Activated naive CD8-positive, alpha-beta T cell treated with anti-CD3 and anti-CD28 coated beads, Interleukin-2, amount 10 ng/mL, durations not matched to agents 7 days and 5 days (primary cell): ENCODE measurements around the gene NAA15. TPM values are rescaled to one million over a fixed set of nuclear protein-coding genes. Genes with fewer than 3 reads are reported as not detected.
"Not testable (repeated sequence)": the region's sequence is repeated elsewhere in the genome, so short reads cannot be mapped to it uniquely, and the experiment has no call there.

ENCODE experiments used
- ATAC-seq: fragments of 150-1000 bp; cut with Tn5 transposase; one replicate; pipeline ENCODE4 v1.10.0; 2021; ENCODE audit warnings: low read depth, moderate library complexity
- POLR2A ChIA-PET: fragments of 350-600 bp; sonication (Branson Sonifier 250); formaldehyde crosslinking; loops from one replicate; lab custom pipeline; 2021; ENCODE audit warnings: antibody characterized with exemption; lab: Charles Lee
- DNase-seq: peaks from one replicate; pipeline ENCODE4 v3.0.0; 2021
- H3K27ac Mint-ChIP-seq: one replicate; pipeline ENCODE4 v1.8.0; 2022; ENCODE audit warnings: mild to moderate bottlenecking, mixed read lengths
- H3K27me3 Mint-ChIP-seq: one replicate; pipeline ENCODE4 v1.8.0; 2022; ENCODE audit warnings: mild to moderate bottlenecking, moderate library complexity, mixed read lengths
- H3K36me3 Mint-ChIP-seq: one replicate; pipeline ENCODE4 v1.8.0; 2021; ENCODE audit warnings: mild to moderate bottlenecking, mixed read lengths
- H3K4me1 Mint-ChIP-seq: one replicate; pipeline ENCODE4 v1.8.0; 2021; ENCODE audit warnings: mixed read lengths
- H3K4me3 Mint-ChIP-seq: one replicate; pipeline ENCODE4 v1.8.0; 2022; ENCODE audit warnings: mild to moderate bottlenecking, moderate library complexity, mixed read lengths
- H3K9me3 Mint-ChIP-seq: one replicate; pipeline ENCODE4 v1.8.0; 2021; ENCODE audit warnings: mixed read lengths
- total RNA-seq, 2 experiments: library from RNA; stranded (reverse); gene quantifications; one replicate each; pipeline ENCODE4 v1.2.3, GENCODE V29; 2021

The NAA15 gene
- total RNA-seq, 2 experiments from 2014 or later = 42.1 to 50.3 TPM

GRCh38 chr4:139402436-139402835 is 101.1 kb downstream of the NAA15 start:
- H3K27me3 Mint-ChIP-seq = no peaks in the 10 kb centered on the region

DNA sequence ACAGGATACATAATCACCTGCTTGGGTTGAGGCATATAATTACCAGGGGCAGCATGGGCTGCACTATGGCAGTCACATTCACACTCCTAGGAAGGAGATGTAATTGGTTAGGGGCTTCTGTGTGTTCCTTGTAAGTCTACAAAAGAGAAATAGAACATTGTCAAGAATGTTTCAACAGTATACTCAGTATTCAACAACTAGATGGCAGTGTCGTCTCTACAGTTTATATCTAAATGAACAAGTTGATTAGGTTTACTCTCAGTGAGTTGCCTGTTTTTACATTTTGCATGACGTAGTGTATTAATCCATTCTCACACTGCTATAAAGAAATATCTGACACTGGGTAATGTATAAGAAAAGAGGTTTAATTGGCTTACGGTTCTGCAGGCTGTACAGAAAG is 102.2 kb downstream of the NAA15 start:
- H3K27me3 Mint-ChIP-seq = no peaks in the 10 kb centered on the region
- H3K4me3 Mint-ChIP-seq = no peak overlapping the region
- POLR2A ChIA-PET = no interaction called here
- no peaks in the 10 kb centered on the region for H3K9me3 Mint-ChIP-seq
- H3K4me1 Mint-ChIP-seq = no peaks in the 10 kb centered on the region
- H3K36me3 Mint-ChIP-seq = peaks cover 20% of the 10 kb centered on the region
- no peak overlapping the region for H3K27ac Mint-ChIP-seq
- ATAC-seq (no peak), DNase-seq (no peak)

More at GRCh38 chr4:139402436-139402835, 101.1 kb downstream of the NAA15 start:
- no peak for ATAC-seq
- Mint-ChIP-seq H3K27ac (no peak overlapping the region), H3K9me3 (no peaks in the 10 kb centered on the region), H3K36me3 (peaks cover 19% of the 10 kb centered on the region), H3K4me1 (no peaks in the 10 kb centered on the region), H3K4me3 (no peak overlapping the region)
- POLR2A ChIA-PET = no interaction called here
- DNase-seq = no peak

DNA sequence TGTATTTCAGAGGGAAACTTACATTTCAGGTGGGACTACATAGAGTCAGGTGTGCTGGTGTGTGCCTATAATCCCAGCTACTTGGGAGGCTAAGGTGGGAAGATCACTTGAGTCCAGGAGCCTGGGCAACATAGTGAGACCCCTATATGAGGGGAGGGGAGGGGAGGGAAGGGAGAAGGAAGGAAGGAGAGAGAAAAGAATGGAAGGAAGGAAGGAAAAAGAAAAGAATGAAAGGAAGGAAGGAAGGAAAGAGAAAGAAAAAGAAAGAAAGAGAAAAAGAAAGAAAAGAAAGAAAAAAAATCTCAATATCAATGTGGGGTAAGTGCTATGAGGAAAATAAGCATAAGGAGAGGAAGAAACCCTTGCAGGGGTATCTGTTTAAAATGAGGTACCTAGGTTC is 109.0 kb downstream of the NAA15 start:
- no peak overlapping the region for H3K27ac Mint-ChIP-seq
- peaks cover 28% of the 10 kb centered on the region for H3K36me3 Mint-ChIP-seq
- ATAC-seq (no peak), DNase-seq (no peak)
- POLR2A ChIA-PET = no interaction called here
- no peaks in the 10 kb centered on the region for H3K9me3 Mint-ChIP-seq
- no peak overlapping the region for H3K4me3 Mint-ChIP-seq
- H3K4me1 Mint-ChIP-seq = peaks cover 3% of the 10 kb centered on the region
- no peaks in the 10 kb centered on the region for H3K27me3 Mint-ChIP-seq

GRCh38 chr4:139414671-139415210 is 113.4 kb downstream of the NAA15 start:
- H3K27ac Mint-ChIP-seq, H3K4me3 Mint-ChIP-seq, POLR2A ChIA-PET, ATAC-seq, H3K9me3 Mint-ChIP-seq, DNase-seq, H3K27me3 Mint-ChIP-seq: not testable (repeated sequence)
- Mint-ChIP-seq H3K36me3 (peaks cover 23% of the 10 kb centered on the region), H3K4me1 (peaks cover 12% of the 10 kb centered on the region)

- Mint-ChIP-seq H3K4me3 (no peak overlapping the region), H3K36me3 (peaks cover 32% of the 10 kb centered on the region), H3K4me1 (peaks cover 10% of the 10 kb centered on the region), H3K27me3 (no peaks in the 10 kb centered on the region), H3K9me3 (no peaks in the 10 kb centered on the region), H3K27ac (no peak overlapping the region)
- DNase-seq (no peak), ATAC-seq (no peak)
- POLR2A ChIA-PET = no interaction called here
Measured at GRCh38 chr4:139416073-139416673, 114.9 kb downstream of the NAA15 start.

GRCh38 chr4:139419388-139419914 is 118.1 kb downstream of the NAA15 start:
- POLR2A ChIA-PET = interaction anchor here (0.5 kb wide), 1 partner anchor 135 kb away, joined by 4 read pairs; no protein-coding TSS in a partner anchor
- Mint-ChIP-seq H3K4me1 (peaks cover 10% of the 10 kb centered on the region), H3K9me3 (peaks cover 3% of the 10 kb centered on the region), H3K27ac (peak overlapping the region; percentile 83), H3K4me3 (peak overlapping the region; percentile 23), H3K27me3 (no peaks in the 10 kb centered on the region), H3K36me3 (peaks cover 28% of the 10 kb centered on the region)
- no peak for DNase-seq
- ATAC-seq = peak; percentile 79

- DNase-seq = no peak
- peaks cover 10% of the 10 kb centered on the region for H3K4me1 Mint-ChIP-seq
- H3K27ac Mint-ChIP-seq = no peak overlapping the region
- no peak overlapping the region for H3K4me3 Mint-ChIP-seq
- peaks cover 3% of the 10 kb centered on the region for H3K9me3 Mint-ChIP-seq
- no peak for ATAC-seq
- peaks cover 18% of the 10 kb centered on the region for H3K36me3 Mint-ChIP-seq
- POLR2A ChIA-PET = no interaction called here
- H3K27me3 Mint-ChIP-seq = no peaks in the 10 kb centered on the region
Measured at GRCh38 chr4:139420652-139421051, 119.3 kb downstream of the NAA15 start.

- no peak for ATAC-seq
- POLR2A ChIA-PET = interaction anchor here (0.6 to 0.7 kb wide), 2 partner anchors 8 to 21 kb away, joined by 3 to 5 read pairs; no protein-coding TSS in a partner anchor
- Mint-ChIP-seq H3K27ac (no peak overlapping the region), H3K4me1 (peaks cover 4% of the 10 kb centered on the region), H3K27me3 (no peaks in the 10 kb centered on the region), H3K36me3 (peaks cover 42% of the 10 kb centered on the region), H3K9me3 (peaks cover 20% of the 10 kb centered on the region), H3K4me3 (no peak overlapping the region)
- DNase-seq = no peak
Measured at GRCh38 chr4:139436122-139436521, 134.8 kb downstream of the NAA15 start.

DNA sequence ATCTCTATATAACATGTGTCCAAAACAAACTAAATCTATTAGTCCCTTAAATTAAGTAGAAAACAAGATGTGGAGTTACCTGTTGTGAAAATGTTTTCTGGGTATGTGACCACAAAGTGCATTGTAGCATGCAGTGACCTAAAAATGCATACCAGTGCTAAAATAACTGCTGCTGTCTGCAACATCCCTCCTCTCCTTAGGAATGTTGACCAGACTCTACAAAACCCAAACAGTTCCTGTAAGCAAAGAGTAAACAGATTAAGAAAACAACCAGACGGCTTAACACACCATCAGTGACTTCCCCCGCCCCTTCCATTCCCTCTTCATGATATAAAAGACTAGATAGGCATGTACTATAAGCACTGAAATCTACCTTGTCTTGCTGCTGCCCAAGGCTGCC is 136.8 kb downstream of the NAA15 start:
- ATAC-seq (no peak), DNase-seq (no peak)
- H3K4me1 Mint-ChIP-seq = peaks cover 4% of the 10 kb centered on the region
- H3K4me3 Mint-ChIP-seq = no peak overlapping the region
- no peak overlapping the region for H3K27ac Mint-ChIP-seq
- H3K9me3 Mint-ChIP-seq = peaks cover 18% of the 10 kb centered on the region
- peaks cover 37% of the 10 kb centered on the region for H3K36me3 Mint-ChIP-seq
- POLR2A ChIA-PET = no interaction called here
- H3K27me3 Mint-ChIP-seq = no peaks in the 10 kb centered on the region

DNA sequence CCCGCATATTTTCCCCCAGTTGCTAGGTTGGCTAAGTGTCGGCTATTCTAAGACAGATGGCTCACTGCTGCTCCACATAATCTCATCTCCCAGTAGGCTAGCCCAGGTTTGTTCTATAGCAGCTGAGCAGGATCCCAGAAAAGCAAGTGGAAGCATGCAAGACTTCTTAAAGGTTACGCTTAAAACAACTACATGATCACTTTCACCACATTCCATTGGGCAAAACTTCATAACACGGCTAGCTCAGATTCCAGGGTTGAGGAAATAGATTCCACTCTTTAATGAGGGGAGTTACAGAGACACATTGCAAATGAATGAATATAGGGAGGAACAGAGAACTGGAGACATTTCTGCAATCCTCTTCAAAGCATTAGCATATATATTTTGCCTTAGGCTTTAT is 139.7 kb downstream of the NAA15 start:
- Mint-ChIP-seq H3K9me3 (peaks cover 18% of the 10 kb centered on the region), H3K27me3 (no peaks in the 10 kb centered on the region), H3K4me1 (peaks cover 3% of the 10 kb centered on the region), H3K27ac (no peak overlapping the region), H3K36me3 (peaks cover 35% of the 10 kb centered on the region), H3K4me3 (no peak overlapping the region)
- ATAC-seq = no peak
- no peak for DNase-seq
- POLR2A ChIA-PET = interaction anchor here (0.6 kb wide), 1 partner anchor 10 kb away, joined by 3 read pairs; no protein-coding TSS in a partner anchor

DNA sequence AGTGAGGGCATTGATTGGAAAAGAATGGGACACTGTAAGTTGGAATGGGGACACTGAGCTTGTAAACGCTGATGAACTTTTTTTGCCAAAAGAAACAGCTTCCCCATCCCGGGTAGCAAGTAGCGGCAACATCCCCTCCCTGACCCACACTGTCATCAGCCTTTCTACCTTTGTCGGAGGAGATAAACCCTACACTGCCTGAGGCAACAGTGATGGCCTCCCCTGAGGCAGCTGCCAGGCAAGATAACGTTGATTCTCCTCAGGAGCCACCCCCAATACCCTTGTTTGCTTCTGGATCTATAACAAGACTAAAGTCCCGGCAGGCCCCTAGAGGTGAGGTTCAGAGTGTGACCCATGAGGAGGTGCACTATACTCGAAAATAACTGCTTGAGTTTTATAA is 142.4 kb downstream of the NAA15 start:
- Mint-ChIP-seq H3K9me3 (peaks cover 12% of the 10 kb centered on the region), H3K27ac (no peak overlapping the region), H3K4me3 (no peak overlapping the region), H3K36me3 (peaks cover 21% of the 10 kb centered on the region), H3K27me3 (no peaks in the 10 kb centered on the region), H3K4me1 (no peaks in the 10 kb centered on the region)
- no peak for DNase-seq
- POLR2A ChIA-PET = no interaction called here
- no peak for ATAC-seq

DNA sequence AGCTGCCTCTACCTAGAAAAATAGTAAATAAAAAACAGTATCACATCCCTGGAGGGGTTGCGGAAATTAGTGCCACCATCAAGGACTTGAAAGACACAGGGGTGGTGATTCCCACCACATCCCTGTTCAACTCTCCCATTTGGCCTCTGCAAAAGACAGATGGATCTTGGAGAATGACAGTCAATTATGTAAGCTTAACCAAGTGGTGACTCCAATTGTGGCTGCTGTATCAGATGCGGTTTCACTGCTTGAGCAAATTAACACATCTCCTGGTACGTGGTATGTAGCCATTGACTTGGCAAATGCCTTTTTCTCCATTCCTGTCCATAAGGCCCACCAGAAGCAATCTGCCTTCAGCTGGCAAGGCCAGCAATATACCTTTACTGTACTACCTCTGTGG is 143.6 kb downstream of the NAA15 start:
- ATAC-seq, H3K4me1 Mint-ChIP-seq, DNase-seq, H3K27me3 Mint-ChIP-seq, POLR2A ChIA-PET, H3K9me3 Mint-ChIP-seq, H3K27ac Mint-ChIP-seq, H3K4me3 Mint-ChIP-seq: not testable (repeated sequence)
- H3K36me3 Mint-ChIP-seq = peaks cover 13% of the 10 kb centered on the region

- H3K4me1 Mint-ChIP-seq, H3K9me3 Mint-ChIP-seq, ATAC-seq, H3K4me3 Mint-ChIP-seq, H3K27me3 Mint-ChIP-seq, DNase-seq, H3K27ac Mint-ChIP-seq, H3K36me3 Mint-ChIP-seq, POLR2A ChIA-PET: not testable (repeated sequence)
Measured at GRCh38 chr4:139447078-139447477, 145.8 kb downstream of the NAA15 start.

GRCh38 chr4:139450586-139450985 is 149.3 kb downstream of the NAA15 start:
- no peak overlapping the region for H3K4me3 Mint-ChIP-seq
- H3K27me3 Mint-ChIP-seq = no peaks in the 10 kb centered on the region
- no peak for ATAC-seq
- DNase-seq = no peak
- no peaks in the 10 kb centered on the region for H3K9me3 Mint-ChIP-seq
- no peak overlapping the region for H3K27ac Mint-ChIP-seq
- POLR2A ChIA-PET = no interaction called here
- peaks cover 20% of the 10 kb centered on the region for H3K4me1 Mint-ChIP-seq
- H3K36me3 Mint-ChIP-seq = peaks cover 5% of the 10 kb centered on the region
